A549 (cell line): ENCODE data around the gene GFPT1. TPM values are rescaled to one million over a fixed set of nuclear protein-coding genes. Genes with fewer than 3 reads are reported as not detected.
A peak's percentile ranks its signal among the peaks of the same experiment; 100 is the strongest.

Experiments
- ATAC-seq, 2 experiments: fragments of 200-7000 bp in 1 of 2; fragments of >200 bp in 1 of 2; cut with Nextera tagmentation in 1 of 2; cut with Tn5 transposase in 1 of 2; 3 replicates each; pipeline versions ENCODE4 v1.8.0 to v1.9.1; 2018 to 2020; ENCODE audit warnings: mild to moderate bottlenecking in 1 of 2, moderate library complexity in 1 of 2
- CTCF ChIA-PET: fragments of 300-600 bp; sonication (Branson Sonifier 250); formaldehyde crosslinking; extraction: SDS; loops from one replicate; lab custom pipeline; 2021; ENCODE audit warnings: antibody characterized with exemption, inconsistent platforms; lab: Yijun Ruan, JAX
- POLR2A ChIA-PET: fragments of 350-600 bp; formaldehyde crosslinking; extraction: SDS; loops from one replicate; lab custom pipeline; 2021; ENCODE audit warnings: antibody characterized with exemption, inconsistent platforms; lab: Yijun Ruan, JAX
- DNase-seq, 2 experiments: peaks; one replicate each; pipeline versions ENCODE4 v3.0.0 to v3.0.0-alpha.2; 2011 to 2016; ENCODE audit warnings: low read depth in 1 of 2, low spot score in 1 of 2
- FAIRE-seq: peaks from 2 replicates; lab custom pipeline; 2011; peaks lifted over from hg19 to GRCh38; lab: Jason Lieb, UNC
- H3K27ac ChIP-seq, 2 experiments: fragments of >200 bp; sonication (Bioruptor Twin); formaldehyde crosslinking; 3 replicates each; pipeline ENCODE4 v1.5.1; 2016 to 2017
- H3K4me1 ChIP-seq: fragments of >200 bp; sonication (Bioruptor Twin); formaldehyde crosslinking; 3 replicates; pipeline ENCODE4 v1.6.1; 2016
- H3K4me2 ChIP-seq: fragments of >200 bp; sonication (Bioruptor Twin); formaldehyde crosslinking; 3 replicates; pipeline ENCODE4 v1.6.1; 2016
- H3K4me3 ChIP-seq: fragments of >200 bp; sonication (Bioruptor Twin); formaldehyde crosslinking; 3 replicates; pipeline ENCODE4 v1.5.1; 2016
- H3K9me3 ChIP-seq: fragments of >200 bp; sonication (Bioruptor Twin); formaldehyde crosslinking; 3 replicates; pipeline ENCODE4 v1.6.1; 2016
- BHLHE40 ChIP-seq: IDR thresholded peaks from 2 replicates; pipeline ENCODE4 v1.6.1; 2012; ENCODE audit warnings: low read depth, low read length, inconsistent platforms
- CBX8 ChIP-seq: fragments of 200-600 bp; sonication (generic); IDR thresholded peaks from 2 replicates; pipeline ENCODE4 v1.6.1; 2016
- CHD2 ChIP-seq: fragments of 150-350 bp; IDR thresholded peaks from 2 replicates; pipeline ENCODE4 v1.6.1; 2014; ENCODE audit warnings: low read length; ENCODE audit not compliant: partially characterized antibody
- FOSL2 ChIP-seq, 2 experiments: fragments of 450-650 bp in 1 of 2; fragments of >200 bp in 1 of 2; sonication (Bioruptor Twin) in 1 of 2; formaldehyde crosslinking; IDR thresholded peaks; 2 replicates each; pipeline versions ENCODE4 v1.5.0 to v1.6.1; 2016 to 2020; ENCODE audit warnings: mild to moderate bottlenecking in 1 of 2, moderate library complexity in 1 of 2
- HEYL ChIP-seq: fragments of 250-450 bp; sonication (Bioruptor Pico); IDR thresholded peaks from 2 replicates; pipeline ENCODE4 v1.8.0; 2021; ENCODE audit warnings: mild to moderate bottlenecking, moderate library complexity
- JUNB ChIP-seq: fragments of >200 bp; sonication (Bioruptor Twin); formaldehyde crosslinking; IDR thresholded peaks from 2 replicates; pipeline ENCODE4 v1.6.1; 2016
- KDM5A ChIP-seq: fragments of 200-600 bp; sonication (generic); IDR thresholded peaks from 2 replicates; pipeline ENCODE4 v1.6.1; 2016; ENCODE audit warnings: antibody characterized with exemption, mild to moderate bottlenecking
- MYC ChIP-seq: IDR thresholded peaks from 2 replicates; pipeline ENCODE4 v1.6.1; 2012; ENCODE audit warnings: mild to moderate bottlenecking, inconsistent platforms, low read length, improper control_type of control experiment, borderline replicate concordance
- NPAS2 ChIP-seq: fragments of 250-450 bp; sonication (Bioruptor Pico); IDR thresholded peaks from 2 replicates; pipeline ENCODE4 v1.8.0; 2022; ENCODE audit warnings: mild to moderate bottlenecking, moderate library complexity, borderline replicate concordance
- PHF8 ChIP-seq: fragments of 200-600 bp; sonication (generic); IDR thresholded peaks from 2 replicates; pipeline ENCODE4 v1.6.1; 2016; ENCODE audit warnings: low read depth, mild to moderate bottlenecking, antibody characterized with exemption, moderate library complexity, borderline replicate concordance
- RARB ChIP-seq: fragments of 250-450 bp; sonication (Bioruptor Pico); IDR thresholded peaks from 2 replicates; pipeline ENCODE4 v1.8.0; 2021; ENCODE audit warnings: mild to moderate bottlenecking, moderate library complexity
- RCOR1 ChIP-seq: fragments of 150-350 bp; IDR thresholded peaks from 2 replicates; pipeline ENCODE4 v1.6.1; 2014; ENCODE audit warnings: antibody characterized with exemption, low read length, low read depth
- SMC3 ChIP-seq: fragments of >200 bp; sonication (Bioruptor Twin); formaldehyde crosslinking; IDR thresholded peaks from 3 replicates; pipeline ENCODE4 v1.6.1; 2018; ENCODE audit warnings: inconsistent platforms
- SREBF2 ChIP-seq: fragments of 450-650 bp; IDR thresholded peaks from 2 replicates; pipeline ENCODE4 v1.6.1; 2014; ENCODE audit warnings: mild to moderate bottlenecking, moderate library complexity
- TP53 ChIP-seq: fragments of 250-450 bp; sonication (Bioruptor Pico); IDR thresholded peaks from 2 replicates; pipeline ENCODE4 v1.5.0; 2021; ENCODE audit warnings: mild to moderate bottlenecking, moderate library complexity
- WGBS: methylation state at CpG from one replicate; pipeline ENCODE4 v1.1.6; 2017; ENCODE audit errors: missing lambda C conversion rate; 5-methylcytosine and 5-hydroxymethylcytosine counted together
- polyA plus RNA-seq, 4 experiments: library from polyadenylated mRNA; depleted of rRNA in 3 of 4; stranded (reverse); fragments of >200 nt; fragmentation: RNase III in 1 of 4; extraction: RNeasy Plus Mini Kit Qiagen cat#74134 plus additional on column Dnase treatment in 1 of 4; gene quantifications; 2 replicates in 3 of 4; 3 replicates in 1 of 4; pipeline ENCODE4 v1.2.3, GENCODE V29; 2011 to 2017
- TF ChIP-seq, protein P1 (sequence below): fragments of 200-600 bp; sonication (generic); IDR thresholded peaks from 2 replicates; pipeline ENCODE4 v1.6.1; 2016; ENCODE audit warnings: antibody characterized with exemption, mild to moderate bottlenecking, moderate library complexity
- TF ChIP-seq, protein P2 (sequence below): fragments of >200 bp; sonication (Bioruptor Twin); formaldehyde crosslinking; IDR thresholded peaks from 2 replicates; pipeline ENCODE4 v1.6.1; 2016
- TF ChIP-seq, protein P3 (sequence below): fragments of 450-650 bp; IDR thresholded peaks from 2 replicates; pipeline ENCODE4 v1.6.1; 2014; ENCODE audit warnings: antibody characterized with exemption

GFPT1 gene
- polyA plus RNA-seq, 2 of the 4 experiments (the other 2 are of a cell fraction) = 24.0 to 59.9 TPM

DNA sequence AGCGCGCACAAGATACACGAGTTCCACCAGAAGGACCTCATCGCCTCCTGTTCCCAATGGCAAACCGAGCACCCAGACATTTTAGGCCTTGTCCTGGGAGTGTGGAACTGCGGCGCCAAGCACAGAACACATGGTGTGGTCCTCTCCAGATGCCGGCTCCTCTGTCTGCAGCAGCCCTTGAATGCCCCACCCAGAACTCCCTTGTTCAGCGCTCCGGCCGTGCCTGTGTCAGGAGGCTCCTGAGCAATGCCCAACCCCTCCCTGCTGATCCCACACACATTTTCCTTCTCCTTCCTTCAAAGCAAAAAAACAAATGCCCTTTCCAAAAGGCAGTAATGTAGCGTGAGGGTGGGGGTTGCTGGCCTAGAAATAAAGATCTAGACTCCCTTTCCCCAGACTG lies 89.8 kb downstream of the GFPT1 start:
- FAIRE-seq (no peak), ATAC-seq (no peak), DNase-seq (no peak)
- Histone ChIP-seq H3K4me3 (no peak overlapping the region), H3K4me2 (no peak overlapping the region), H3K4me1 (peaks cover 36% of the 10 kb centered on the region), H3K9me3 (no peaks in the 10 kb centered on the region), H3K27ac (peak overlapping the region; percentile 68 to 84; a peak in 5 of 6 replicates)
- WGBS = 95% methylated on average over 12 of the region's 12 CpGs
- POLR2A ChIA-PET = no interaction called here
- TF ChIP-seq FOSL2 (IDR thresholded peaks at IDR 0.05) (no peak), FOSL2 (CRISPR knock-in tag; IDR thresholded peaks at IDR 0.05) (no peak), MYC (no peak), HEYL (no peak), RCOR1 (no peak), RARB (CRISPR knock-in tag) (no peak), PHF8 (no peak)
- CTCF ChIA-PET = interaction anchor here (1.0 to 3.5 kb wide), 2 partner anchors 9 to 10 kb away, joined by 5 to 27 read pairs; no protein-coding TSS in a partner anchor

DNA sequence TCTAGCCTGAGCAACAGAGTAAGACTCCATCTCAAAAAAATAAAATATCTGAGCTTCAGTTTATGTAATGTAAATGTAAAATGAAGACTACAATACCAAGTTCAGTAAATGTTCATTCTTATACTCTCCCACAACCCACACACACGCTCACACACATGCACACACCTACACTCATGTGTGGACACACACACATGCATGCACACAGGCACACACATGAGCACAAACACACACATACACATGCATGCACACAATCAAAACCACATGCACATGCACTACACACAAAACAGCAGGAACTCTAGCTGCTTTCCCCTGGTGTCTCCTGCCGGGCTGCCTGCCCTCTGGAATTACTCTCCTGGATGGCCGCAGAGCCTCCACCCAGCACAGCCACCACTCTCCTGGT lies 90.6 kb downstream of the GFPT1 start:
- CTCF ChIA-PET = interaction anchor here (1.0 kb wide), 1 partner anchor 10 kb away, joined by 5 read pairs; no protein-coding TSS in a partner anchor
- no peak for FAIRE-seq
- ATAC-seq = no peak

DNA sequence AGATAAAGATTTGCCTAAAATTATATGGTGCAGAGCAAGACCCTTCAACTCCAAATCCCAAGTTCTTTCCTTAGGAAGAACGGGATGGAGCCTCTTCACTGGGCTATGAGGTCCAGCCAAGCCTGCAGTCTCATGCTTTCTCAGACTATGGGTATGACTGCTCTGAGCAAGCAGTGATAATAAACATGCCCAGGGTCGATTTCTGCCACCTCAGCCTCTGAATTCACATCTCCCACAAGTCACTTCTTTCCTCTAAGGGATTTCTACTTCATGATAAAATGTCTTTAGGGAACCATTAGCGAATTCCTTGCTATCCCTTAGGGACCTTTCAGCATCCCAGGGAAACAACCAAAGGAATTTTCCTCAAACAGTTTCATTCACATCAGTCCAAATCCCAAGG lies 94.8 kb downstream of the GFPT1 start:
- Histone ChIP-seq H3K4me1 (peaks cover 22% of the 10 kb centered on the region), H3K9me3 (no peaks in the 10 kb centered on the region), H3K4me2 (no peak overlapping the region), H3K4me3 (no peak overlapping the region), H3K27ac (peak overlapping the region; percentile 73 to 85)
- WGBS = 61% methylated on average over 3 of the region's 3 CpGs
- DNase-seq (no peak), ATAC-seq (no peak), FAIRE-seq (no peak)
- CTCF ChIA-PET = interaction anchor here (0.9 to 7.1 kb wide), 2 partner anchors 11 to 15 kb away, joined by 3 to 43 read pairs; no protein-coding TSS in a partner anchor
- TF ChIP-seq NPAS2 (CRISPR knock-in tag) = no peak
- TF ChIP-seq BHLHE40 = no peak
- TF ChIP-seq, protein P1, sequence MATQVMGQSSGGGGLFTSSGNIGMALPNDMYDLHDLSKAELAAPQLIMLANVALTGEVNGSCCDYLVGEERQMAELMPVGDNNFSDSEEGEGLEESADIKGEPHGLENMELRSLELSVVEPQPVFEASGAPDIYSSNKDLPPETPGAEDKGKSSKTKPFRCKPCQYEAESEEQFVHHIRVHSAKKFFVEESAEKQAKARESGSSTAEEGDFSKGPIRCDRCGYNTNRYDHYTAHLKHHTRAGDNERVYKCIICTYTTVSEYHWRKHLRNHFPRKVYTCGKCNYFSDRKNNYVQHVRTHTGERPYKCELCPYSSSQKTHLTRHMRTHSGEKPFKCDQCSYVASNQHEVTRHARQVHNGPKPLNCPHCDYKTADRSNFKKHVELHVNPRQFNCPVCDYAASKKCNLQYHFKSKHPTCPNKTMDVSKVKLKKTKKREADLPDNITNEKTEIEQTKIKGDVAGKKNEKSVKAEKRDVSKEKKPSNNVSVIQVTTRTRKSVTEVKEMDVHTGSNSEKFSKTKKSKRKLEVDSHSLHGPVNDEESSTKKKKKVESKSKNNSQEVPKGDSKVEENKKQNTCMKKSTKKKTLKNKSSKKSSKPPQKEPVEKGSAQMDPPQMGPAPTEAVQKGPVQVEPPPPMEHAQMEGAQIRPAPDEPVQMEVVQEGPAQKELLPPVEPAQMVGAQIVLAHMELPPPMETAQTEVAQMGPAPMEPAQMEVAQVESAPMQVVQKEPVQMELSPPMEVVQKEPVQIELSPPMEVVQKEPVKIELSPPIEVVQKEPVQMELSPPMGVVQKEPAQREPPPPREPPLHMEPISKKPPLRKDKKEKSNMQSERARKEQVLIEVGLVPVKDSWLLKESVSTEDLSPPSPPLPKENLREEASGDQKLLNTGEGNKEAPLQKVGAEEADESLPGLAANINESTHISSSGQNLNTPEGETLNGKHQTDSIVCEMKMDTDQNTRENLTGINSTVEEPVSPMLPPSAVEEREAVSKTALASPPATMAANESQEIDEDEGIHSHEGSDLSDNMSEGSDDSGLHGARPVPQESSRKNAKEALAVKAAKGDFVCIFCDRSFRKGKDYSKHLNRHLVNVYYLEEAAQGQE = no peak
- no peak for TF ChIP-seq TP53 (CRISPR knock-in tag)
- no peak for TF ChIP-seq SREBF2
- TF ChIP-seq, protein P2, sequence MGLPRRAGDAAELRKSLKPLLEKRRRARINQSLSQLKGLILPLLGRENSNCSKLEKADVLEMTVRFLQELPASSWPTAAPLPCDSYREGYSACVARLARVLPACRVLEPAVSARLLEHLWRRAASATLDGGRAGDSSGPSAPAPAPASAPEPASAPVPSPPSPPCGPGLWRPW = no peak
- no peak for TF ChIP-seq PHF8
- TF ChIP-seq CBX8 = no peak
- TF ChIP-seq, protein P3, sequence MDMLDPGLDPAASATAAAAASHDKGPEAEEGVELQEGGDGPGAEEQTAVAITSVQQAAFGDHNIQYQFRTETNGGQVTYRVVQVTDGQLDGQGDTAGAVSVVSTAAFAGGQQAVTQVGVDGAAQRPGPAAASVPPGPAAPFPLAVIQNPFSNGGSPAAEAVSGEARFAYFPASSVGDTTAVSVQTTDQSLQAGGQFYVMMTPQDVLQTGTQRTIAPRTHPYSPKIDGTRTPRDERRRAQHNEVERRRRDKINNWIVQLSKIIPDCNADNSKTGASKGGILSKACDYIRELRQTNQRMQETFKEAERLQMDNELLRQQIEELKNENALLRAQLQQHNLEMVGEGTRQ = no peak
- no peak for TF ChIP-seq RCOR1
- TF ChIP-seq FOSL2 (IDR thresholded peaks at IDR 0.05) = no peak
- TF ChIP-seq FOSL2 (CRISPR knock-in tag; IDR thresholded peaks at IDR 0.05) = no peak
- POLR2A ChIA-PET = no interaction called here

More for the DNA sequence above, 90.6 kb downstream of the GFPT1 start:
- H3K4me3 ChIP-seq = no peak overlapping the region
- 95% methylated on average over 3 of the region's 3 CpGs for WGBS
- peak overlapping the region in 1 of 2 experiments; percentile 84; a peak in 3 of 6 replicates for H3K27ac ChIP-seq
- H3K4me2 ChIP-seq = no peak overlapping the region
- DNase-seq = no peak
- no peak for TF ChIP-seq SMC3
- no peak for TF ChIP-seq KDM5A
- TF ChIP-seq MYC = no peak
- no peak for TF ChIP-seq JUNB
- TF ChIP-seq CHD2 = no peak
- H3K9me3 ChIP-seq = no peaks in the 10 kb centered on the region
- POLR2A ChIA-PET = no interaction called here
- H3K4me1 ChIP-seq = peaks cover 44% of the 10 kb centered on the region
